Activated B cell treated with CpG ODN at 0.5 μM for 24 hours (primary cell): ENCODE results near the gene LRBA. TPM values are rescaled to one million over a fixed set of nuclear protein-coding genes. Genes with fewer than 3 reads are reported as not detected.

Experiments used
- ATAC-seq: fragments of 200-7000 bp; cut with Tn5 transposase; one replicate; pipeline ENCODE4 v1.10.0; 2021; ENCODE audit warnings: low read depth, mild to moderate bottlenecking, moderate library complexity
- CTCF ChIA-PET: fragments of 350-600 bp; sonication (Branson Sonifier 250); formaldehyde crosslinking; loops from one replicate; lab custom pipeline; 2021; ENCODE audit warnings: antibody characterized with exemption; lab: Charles Lee
- POLR2A ChIA-PET: fragments of 350-600 bp; sonication (Branson Sonifier 250); formaldehyde crosslinking; loops from one replicate; lab custom pipeline; 2021; ENCODE audit warnings: antibody characterized with exemption; lab: Charles Lee
- DNase-seq: peaks from one replicate; pipeline ENCODE4 v3.0.0; 2022
- H3K27ac Mint-ChIP-seq: one replicate; pipeline ENCODE4 v1.8.0; 2020; ENCODE audit warnings: mixed read lengths
- H3K27me3 Mint-ChIP-seq: one replicate; pipeline ENCODE4 v1.8.0; 2021; ENCODE audit warnings: mixed read lengths
- H3K36me3 Mint-ChIP-seq: one replicate; pipeline ENCODE4 v1.8.0; 2021; ENCODE audit warnings: low read depth, mixed read lengths
- H3K4me1 Mint-ChIP-seq: one replicate; pipeline ENCODE4 v1.8.0; 2021; ENCODE audit warnings: mixed read lengths
- H3K4me3 Mint-ChIP-seq: one replicate; pipeline ENCODE4 v1.8.0; 2020; ENCODE audit warnings: mild to moderate bottlenecking, mixed read lengths
- H3K9me3 Mint-ChIP-seq: one replicate; pipeline ENCODE4 v1.8.0; 2020; ENCODE audit warnings: mixed read lengths
- intact Hi-C: fragments of 100-400 bp; cut with micrococcal nuclease; formaldehyde crosslinking; loops from one replicate; pipeline ENCODE4 v1.15.1; 2024
- total RNA-seq: library from RNA; stranded (reverse); gene quantifications from 2 replicates; pipeline ENCODE4 v1.2.3, GENCODE V29; 2022
- TF ChIP-seq, protein P1 (sequence below): fragments of 200-600 bp; IDR thresholded peaks from one replicate; pipeline ENCODE4 v1.8.0; 2022; ENCODE audit warnings: antibody characterized with exemption, mild to moderate bottlenecking

Gene LRBA
- total RNA-seq, 1 donor from 2014 or later = 66.5 TPM

- POLR2A ChIA-PET = no interaction called here
- no peak overlapping the region for H3K27ac Mint-ChIP-seq
- no peak overlapping the region for H3K4me3 Mint-ChIP-seq
- H3K9me3 Mint-ChIP-seq = no peaks in the 10 kb centered on the region
- TF ChIP-seq, protein P1, sequence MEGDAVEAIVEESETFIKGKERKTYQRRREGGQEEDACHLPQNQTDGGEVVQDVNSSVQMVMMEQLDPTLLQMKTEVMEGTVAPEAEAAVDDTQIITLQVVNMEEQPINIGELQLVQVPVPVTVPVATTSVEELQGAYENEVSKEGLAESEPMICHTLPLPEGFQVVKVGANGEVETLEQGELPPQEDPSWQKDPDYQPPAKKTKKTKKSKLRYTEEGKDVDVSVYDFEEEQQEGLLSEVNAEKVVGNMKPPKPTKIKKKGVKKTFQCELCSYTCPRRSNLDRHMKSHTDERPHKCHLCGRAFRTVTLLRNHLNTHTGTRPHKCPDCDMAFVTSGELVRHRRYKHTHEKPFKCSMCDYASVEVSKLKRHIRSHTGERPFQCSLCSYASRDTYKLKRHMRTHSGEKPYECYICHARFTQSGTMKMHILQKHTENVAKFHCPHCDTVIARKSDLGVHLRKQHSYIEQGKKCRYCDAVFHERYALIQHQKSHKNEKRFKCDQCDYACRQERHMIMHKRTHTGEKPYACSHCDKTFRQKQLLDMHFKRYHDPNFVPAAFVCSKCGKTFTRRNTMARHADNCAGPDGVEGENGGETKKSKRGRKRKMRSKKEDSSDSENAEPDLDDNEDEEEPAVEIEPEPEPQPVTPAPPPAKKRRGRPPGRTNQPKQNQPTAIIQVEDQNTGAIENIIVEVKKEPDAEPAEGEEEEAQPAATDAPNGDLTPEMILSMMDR = no peak
- no peaks in the 10 kb centered on the region for H3K4me1 Mint-ChIP-seq
- CTCF ChIA-PET = no interaction called here
- intact Hi-C loops = no loop called here
- H3K36me3 Mint-ChIP-seq = peaks cover 9% of the 10 kb centered on the region
- ATAC-seq (no peak), DNase-seq (no peak)
- H3K27me3 Mint-ChIP-seq = no peaks in the 10 kb centered on the region
These were observed 441.6 kb downstream of the LRBA start for GRCh38 chr4:150573534-150573933.

- DNase-seq = no peak
- Mint-ChIP-seq H3K4me3 (no peak overlapping the region), H3K9me3 (no peaks in the 10 kb centered on the region), H3K27ac (no peak overlapping the region), H3K27me3 (no peaks in the 10 kb centered on the region), H3K36me3 (peaks cover 9% of the 10 kb centered on the region), H3K4me1 (no peaks in the 10 kb centered on the region)
- TF ChIP-seq, protein P1 = no peak
- POLR2A ChIA-PET = no interaction called here
- intact Hi-C loops = no loop called here
- CTCF ChIA-PET = no interaction called here
- no peak for ATAC-seq
These were observed 442.2 kb downstream of the LRBA start for GRCh38 chr4:150572704-150573504.

- Mint-ChIP-seq H3K4me3 (no peak overlapping the region), H3K36me3 (peaks cover 13% of the 10 kb centered on the region), H3K27me3 (no peaks in the 10 kb centered on the region), H3K27ac (no peak overlapping the region), H3K9me3 (no peaks in the 10 kb centered on the region), H3K4me1 (no peaks in the 10 kb centered on the region)
- intact Hi-C loops = no loop called here
- DNase-seq (no peak), ATAC-seq (no peak)
- TF ChIP-seq, protein P1 = no peak
- ChIA-PET POLR2A (no interaction called here), CTCF (no interaction called here)
These were observed 444.2 kb downstream of the LRBA start for GRCh38 chr4:150570862-150571261.

DNA sequence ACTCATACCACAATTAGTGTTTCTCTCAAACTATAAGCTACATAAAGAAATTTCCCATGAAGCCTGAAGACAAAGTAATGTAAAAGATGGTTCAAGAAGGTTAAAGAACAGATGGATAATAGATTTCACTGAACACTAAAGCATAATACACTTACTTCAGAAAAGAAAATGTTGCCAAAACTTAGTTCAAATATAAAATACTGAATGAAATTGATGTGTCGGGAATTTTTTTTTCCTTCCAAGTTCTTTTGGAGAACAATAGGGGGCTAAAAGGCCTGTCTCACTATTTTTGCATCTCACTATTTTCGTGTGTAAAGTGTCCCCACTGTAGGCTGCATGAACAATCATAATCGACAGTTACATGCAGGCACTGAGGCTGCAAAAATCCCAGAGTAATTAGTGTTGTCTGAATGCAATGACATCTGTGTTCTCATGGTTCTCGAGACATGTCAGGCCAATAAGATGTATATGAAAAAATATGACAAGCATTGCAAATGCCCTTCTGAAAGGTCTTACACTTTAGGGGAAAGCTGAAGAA lies 445.0 kb downstream of the LRBA start:
- Mint-ChIP-seq H3K36me3 (peaks cover 15% of the 10 kb centered on the region), H3K27ac (no peak overlapping the region), H3K9me3 (peaks cover 2% of the 10 kb centered on the region), H3K4me3 (no peak overlapping the region), H3K4me1 (no peaks in the 10 kb centered on the region), H3K27me3 (no peaks in the 10 kb centered on the region)
- ChIA-PET POLR2A (no interaction called here), CTCF (no interaction called here)
- ATAC-seq (no peak), DNase-seq (no peak)
- TF ChIP-seq, protein P1 = no peak
- intact Hi-C loops = no loop called here

DNA sequence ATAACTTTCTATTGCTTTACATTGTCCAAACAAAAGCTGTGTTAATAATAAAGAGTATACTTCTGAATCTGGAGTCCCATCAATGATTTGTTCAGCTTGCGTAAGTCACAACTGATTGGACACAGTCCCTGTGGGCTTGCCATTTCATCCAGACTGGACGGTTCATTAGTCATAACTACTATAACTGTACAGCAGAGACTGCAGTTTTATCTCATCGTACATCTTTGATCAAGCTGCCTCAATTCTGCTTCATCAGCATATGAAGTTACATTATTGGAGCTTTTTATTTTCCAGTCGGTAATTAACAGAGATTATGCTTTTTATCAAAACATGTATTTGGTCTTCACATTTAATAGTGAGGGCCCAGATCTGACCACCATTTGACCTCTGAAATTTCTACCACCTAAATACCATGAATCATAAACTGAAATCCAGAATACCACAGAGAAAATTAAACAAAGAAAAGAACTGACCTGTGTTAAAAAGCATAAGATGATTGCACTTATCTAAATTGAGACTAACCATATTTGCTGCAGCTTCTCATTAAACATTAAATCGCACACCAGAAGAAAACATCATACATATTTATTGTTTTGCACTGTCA lies 445.6 kb downstream of the LRBA start:
- intact Hi-C loops = no loop called here
- Mint-ChIP-seq H3K36me3 (peaks cover 21% of the 10 kb centered on the region), H3K4me1 (no peaks in the 10 kb centered on the region), H3K4me3 (no peak overlapping the region), H3K27me3 (no peaks in the 10 kb centered on the region), H3K9me3 (peaks cover 2% of the 10 kb centered on the region), H3K27ac (no peak overlapping the region)
- TF ChIP-seq, protein P1 = no peak
- DNase-seq (no peak), ATAC-seq (no peak)
- POLR2A ChIA-PET = no interaction called here
- CTCF ChIA-PET = no interaction called here
